ENCODE data around the gene GRK4.
"Not testable (repeated sequence)": the region's sequence is repeated elsewhere in the genome, so short reads cannot be mapped to it uniquely, and the experiment has no call there.

DNA sequence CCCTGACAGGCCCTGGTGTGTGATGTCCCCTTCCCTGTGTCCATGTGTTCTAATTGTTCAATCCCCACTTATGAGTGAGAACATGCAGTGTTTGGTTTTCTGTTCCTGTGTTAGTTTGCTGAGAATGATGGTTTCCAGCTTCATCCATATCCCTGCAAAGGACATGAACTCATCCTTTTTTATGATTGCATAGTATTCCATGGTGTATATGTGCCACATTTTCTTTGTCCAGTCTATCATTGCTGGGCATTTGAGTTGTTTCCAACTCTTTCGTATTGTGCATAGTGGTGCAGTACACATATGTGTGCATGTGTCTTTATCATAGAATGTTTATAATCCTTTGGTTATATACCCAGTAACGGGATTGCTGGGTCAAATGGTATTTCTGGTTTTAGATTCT is 46.7 kb upstream of the GRK4 start:
- TF ChIP-seq, protein P1, sequence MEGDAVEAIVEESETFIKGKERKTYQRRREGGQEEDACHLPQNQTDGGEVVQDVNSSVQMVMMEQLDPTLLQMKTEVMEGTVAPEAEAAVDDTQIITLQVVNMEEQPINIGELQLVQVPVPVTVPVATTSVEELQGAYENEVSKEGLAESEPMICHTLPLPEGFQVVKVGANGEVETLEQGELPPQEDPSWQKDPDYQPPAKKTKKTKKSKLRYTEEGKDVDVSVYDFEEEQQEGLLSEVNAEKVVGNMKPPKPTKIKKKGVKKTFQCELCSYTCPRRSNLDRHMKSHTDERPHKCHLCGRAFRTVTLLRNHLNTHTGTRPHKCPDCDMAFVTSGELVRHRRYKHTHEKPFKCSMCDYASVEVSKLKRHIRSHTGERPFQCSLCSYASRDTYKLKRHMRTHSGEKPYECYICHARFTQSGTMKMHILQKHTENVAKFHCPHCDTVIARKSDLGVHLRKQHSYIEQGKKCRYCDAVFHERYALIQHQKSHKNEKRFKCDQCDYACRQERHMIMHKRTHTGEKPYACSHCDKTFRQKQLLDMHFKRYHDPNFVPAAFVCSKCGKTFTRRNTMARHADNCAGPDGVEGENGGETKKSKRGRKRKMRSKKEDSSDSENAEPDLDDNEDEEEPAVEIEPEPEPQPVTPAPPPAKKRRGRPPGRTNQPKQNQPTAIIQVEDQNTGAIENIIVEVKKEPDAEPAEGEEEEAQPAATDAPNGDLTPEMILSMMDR (IDR thresholded peaks at IDR 0.05) = not testable (repeated sequence)
- TF ChIP-seq ZFX (IDR thresholded peaks at IDR 0.05; ENCODE audit: borderline replicate concordance) = not testable (repeated sequence)

Data from 22Rv1 (cell line).